Left ventricle myocardium inferior (tissue), 1 donor: ENCODE results near the gene CIB4. TPM values are rescaled to one million over a fixed set of nuclear protein-coding genes. Genes with fewer than 3 reads are reported as not detected.

ENCODE experiments used
- DNase-seq: peaks from one replicate; pipeline ENCODE4 v3.0.0-alpha.2; 2020
- H3K27ac ChIP-seq: fragments of 200-600 bp; replicated peaks from 2 replicates; pipeline ENCODE4 v1.8.0; 2021
- H3K27me3 ChIP-seq: fragments of 200-600 bp; 2 replicates; pipeline ENCODE4 v1.8.0; 2021; ENCODE audit warnings: low read depth
- H3K36me3 ChIP-seq: fragments of 200-600 bp; 2 replicates; pipeline ENCODE4 v1.8.0; 2021
- H3K4me1 ChIP-seq: fragments of 200-600 bp; 2 replicates; pipeline ENCODE4 v1.8.0; 2021
- H3K4me3 ChIP-seq: fragments of 200-600 bp; 2 replicates; pipeline ENCODE4 v1.8.0; 2021; ENCODE audit warnings: mild to moderate bottlenecking, moderate library complexity
- H3K9me3 ChIP-seq: fragments of 200-600 bp; replicated peaks from 2 replicates; pipeline ENCODE4 v1.8.0; 2021
- CTCF ChIP-seq: fragments of 200-600 bp; IDR thresholded peaks from 2 replicates; pipeline ENCODE4 v1.8.0; 2021; ENCODE audit warnings: antibody characterized with exemption, mild to moderate bottlenecking, borderline replicate concordance
- intact Hi-C: fragments of 100-400 bp; cut with micrococcal nuclease; formaldehyde crosslinking; loops from one replicate; pipeline ENCODE4 v1.11.0; 2022
- total RNA-seq: library from RNA; stranded (reverse); fragmentation: NEBNext Ultra II Directional; extraction: Animal tissue kit (Norgen Biotek cat#: 25700); gene quantifications from one replicate; pipeline ENCODE4 v1.2.1, GENCODE V29; 2021
- donor health status: DM: no; HTN: yes; CAD: no; lungs with severe emphysema.

Gene CIB4
- total RNA-seq, 1 donor from 2014 or later, result not detected

GRCh38 chr2:26637811-26638310 lies 3.3 kb downstream of the CIB4 start:
- no peaks in the 10 kb centered on the region for H3K9me3 ChIP-seq
- peaks cover 60% of the 10 kb centered on the region for H3K27me3 ChIP-seq
- no peak overlapping the region for H3K4me3 ChIP-seq
- no peak for DNase-seq
- H3K36me3 ChIP-seq, result no peaks in the 10 kb centered on the region
- no peak for TF ChIP-seq CTCF
- intact Hi-C loops, result no loop called here
- no peak overlapping the region for H3K27ac ChIP-seq
- no peaks in the 10 kb centered on the region for H3K4me1 ChIP-seq

GRCh38 chr2:26636935-26637334 lies 4.2 kb downstream of the CIB4 start:
- peaks cover 58% of the 10 kb centered on the region for H3K27me3 ChIP-seq
- H3K4me3 ChIP-seq, result no peak overlapping the region
- no peak overlapping the region for H3K27ac ChIP-seq
- no peaks in the 10 kb centered on the region for H3K4me1 ChIP-seq
- TF ChIP-seq CTCF, result no peak
- no peaks in the 10 kb centered on the region for H3K9me3 ChIP-seq
- DNase-seq, result no peak
- intact Hi-C loops, result no loop called here
- H3K36me3 ChIP-seq, result no peaks in the 10 kb centered on the region

- Histone ChIP-seq H3K9me3 (no peaks in the 10 kb centered on the region), H3K36me3 (no peaks in the 10 kb centered on the region), H3K27me3 (peaks cover 54% of the 10 kb centered on the region), H3K27ac (no peak overlapping the region), H3K4me1 (no peaks in the 10 kb centered on the region), H3K4me3 (no peak overlapping the region)
- intact Hi-C loops, result no loop called here
- no peak for TF ChIP-seq CTCF
- no peak for DNase-seq
These were observed 5.8 kb downstream of the CIB4 start for GRCh38 chr2:26635401-26635800.

GRCh38 chr2:26634636-26635230 lies 6.4 kb downstream of the CIB4 start:
- H3K36me3 ChIP-seq, result no peaks in the 10 kb centered on the region
- no peak for DNase-seq
- intact Hi-C loops, result no loop called here
- H3K4me1 ChIP-seq, result no peaks in the 10 kb centered on the region
- H3K9me3 ChIP-seq, result no peaks in the 10 kb centered on the region
- TF ChIP-seq CTCF, result no peak
- H3K27me3 ChIP-seq, result peaks cover 48% of the 10 kb centered on the region
- no peak overlapping the region for H3K27ac ChIP-seq
- no peak overlapping the region for H3K4me3 ChIP-seq

- Histone ChIP-seq H3K9me3 (no peaks in the 10 kb centered on the region), H3K36me3 (no peaks in the 10 kb centered on the region), H3K27me3 (peaks cover 43% of the 10 kb centered on the region), H3K4me1 (no peaks in the 10 kb centered on the region), H3K27ac (no peak overlapping the region), H3K4me3 (no peak overlapping the region)
- DNase-seq, result no peak
- intact Hi-C loops, result no loop called here
- TF ChIP-seq CTCF, result no peak
These were observed 7.1 kb downstream of the CIB4 start for GRCh38 chr2:26633993-26634595.
